SK-N-MC (cell line): ENCODE measurements around the gene SUSD4.

Experiments used
- EZH2 ChIP-seq: fragments of 200-600 bp; sonication (generic); IDR thresholded peaks from one replicate; pipeline ENCODE4 v1.6.1; 2017; ENCODE audit warnings: antibody characterized with exemption
- POLR2AphosphoS5 ChIP-seq: IDR thresholded peaks from 2 replicates; pipeline ENCODE4 v1.6.1; 2012; ENCODE audit warnings: mild to moderate bottlenecking, low read depth, low read length, borderline replicate concordance

- TF ChIP-seq POLR2AphosphoS5 (no peak), EZH2 (no peak)
Observed at GRCh38 chr1:223337174-223337869, 26.7 kb downstream of the SUSD4 start.
